Endothelial cell of umbilical vein (primary cell): ENCODE data around the gene PRR16. TPM values are rescaled to one million over a fixed set of nuclear protein-coding genes. Genes with fewer than 3 reads are reported as not detected.

Experiments used
- BruUV-seq: library from RNA; stranded (reverse); fragments of 400-500 nt; replicated peaks from 2 replicates; lab custom pipeline; 2021; lab: Mats Ljungman, UMichigan
- CTCF ChIA-PET: fragments of 300-600, 350-600 bp; sonication (Branson Sonifier 250); formaldehyde crosslinking; loops from one replicate; lab custom pipeline; 2021; ENCODE audit warnings: antibody characterized with exemption, inconsistent platforms; lab: Charles Lee
- POLR2A ChIA-PET: fragments of 300-600, 350-600 bp; sonication (Branson Sonifier 250); formaldehyde crosslinking; loops from one replicate; lab custom pipeline; 2021; ENCODE audit warnings: antibody characterized with exemption, inconsistent platforms; lab: Charles Lee
- DNase-seq: peaks from one replicate; pipeline ENCODE4 v3.0.0-alpha.2; 2011; ENCODE audit warnings: low read depth, low spot score
- FAIRE-seq: peaks from 2 replicates; lab custom pipeline; 2011; peaks lifted over from hg19 to GRCh38; lab: Jason Lieb, UNC
- H2AFZ ChIP-seq: 2 replicates; pipeline ENCODE4 v1.6.0; 2012; ENCODE audit warnings: low read depth, low read length, control low read depth, inconsistent platforms
- H3K27ac ChIP-seq: 2 replicates; pipeline ENCODE4 v1.5.1; 2011; ENCODE audit warnings: low read depth, mild to moderate bottlenecking, control low read depth, low read length, moderate library complexity; ENCODE audit not compliant: insufficient read depth
- H3K27me3 ChIP-seq, 2 experiments: 2 replicates each; pipeline versions ENCODE4 v1.6.0 to v1.6.1; 2011; ENCODE audit warnings: low read length in 2 of 2, mixed read lengths in 1 of 2; ENCODE audit not compliant: control insufficient read depth in 2 of 2, insufficient read depth in 2 of 2
- H3K36me3 ChIP-seq, 2 experiments: 2 replicates in 1 of 2; 3 replicates in 1 of 2; pipeline ENCODE4 v1.5.1; 2011; ENCODE audit warnings: low read length in 2 of 2, mild to moderate bottlenecking in 1 of 2, moderate library complexity in 1 of 2; ENCODE audit not compliant: control insufficient read depth in 2 of 2, insufficient read depth in 2 of 2; ENCODE audit errors: extremely low read depth in 1 of 2
- H3K4me1 ChIP-seq: 3 replicates; pipeline ENCODE4 v1.5.1; 2011; ENCODE audit warnings: mild to moderate bottlenecking, low read length; ENCODE audit not compliant: control insufficient read depth, insufficient read depth; ENCODE audit errors: extremely low read depth
- H3K4me2 ChIP-seq: 2 replicates; pipeline ENCODE4 v1.6.1; 2011; ENCODE audit warnings: low read length, control low read depth, mixed read lengths; ENCODE audit not compliant: insufficient read depth
- H3K4me3 ChIP-seq, 3 experiments: fragments of 200-600 bp in 1 of 3; sonication (generic), shearing (Covaris generic) in 1 of 3; replicated peaks in 1 of 3; 2 replicates each; pipeline ENCODE4 v1.5.1; 2011 to 2016; ENCODE audit warnings: control low read depth in 3 of 3, low read length in 3 of 3, mild to moderate bottlenecking in 2 of 3, inconsistent platforms in 1 of 3, low read depth in 1 of 3, moderate library complexity in 1 of 3; ENCODE audit not compliant: insufficient read depth in 1 of 3
- H3K79me2 ChIP-seq: 2 replicates; pipeline ENCODE4 v1.6.0; 2012; ENCODE audit warnings: low read length, inconsistent platforms; ENCODE audit not compliant: control insufficient read depth, insufficient read depth
- H3K9ac ChIP-seq: replicated peaks from 2 replicates; pipeline ENCODE3; 2011; ENCODE audit warnings: low read length, control low read depth; ENCODE audit not compliant: insufficient read depth; ENCODE audit errors: extremely low read depth
- H3K9me1 ChIP-seq: replicated peaks from 3 replicates; pipeline ENCODE4 v1.6.0; 2011; ENCODE audit warnings: mild to moderate bottlenecking, low read length; ENCODE audit not compliant: control insufficient read depth, insufficient read depth; ENCODE audit errors: extremely low read depth
- H3K9me3 ChIP-seq: replicated peaks from 2 replicates; pipeline ENCODE4 v1.5.1; 2012; ENCODE audit warnings: low read length, inconsistent platforms; ENCODE audit not compliant: control insufficient read depth, insufficient read depth
- H4K20me1 ChIP-seq: replicated peaks from 2 replicates; pipeline ENCODE3; 2011; ENCODE audit warnings: mild to moderate bottlenecking, low read length; ENCODE audit not compliant: control insufficient read depth, insufficient read depth; ENCODE audit errors: extremely low read depth
- EZH2 ChIP-seq: IDR thresholded peaks from 2 replicates; pipeline ENCODE4 v1.6.1; 2012; ENCODE audit warnings: borderline replicate concordance, low read depth, mild to moderate bottlenecking, moderate library complexity, low read length, inconsistent platforms; ENCODE audit not compliant: severe bottlenecking
- FOS ChIP-seq: IDR thresholded peaks from 2 replicates; pipeline ENCODE4 v1.6.1; 2011; ENCODE audit warnings: mild to moderate bottlenecking, low read length, moderate library complexity, borderline replicate concordance; ENCODE audit not compliant: insufficient read depth
- GATA2 ChIP-seq: IDR thresholded peaks from 2 replicates; pipeline ENCODE4 v1.7.0; 2011; ENCODE audit warnings: low read depth, mild to moderate bottlenecking, moderate library complexity, mixed read lengths, low read length; ENCODE audit not compliant: insufficient read length, insufficient read depth
- JUN ChIP-seq: IDR thresholded peaks from 2 replicates; pipeline ENCODE4 v1.6.1; 2011; ENCODE audit warnings: borderline replicate concordance, low read depth; ENCODE audit not compliant: insufficient read length, insufficient read depth
- MYC ChIP-seq: IDR thresholded peaks from one replicate; pipeline ENCODE4 v1.6.1; 2011; ENCODE audit warnings: mild to moderate bottlenecking, low read depth, low read length
- POLR2A ChIP-seq: IDR thresholded peaks from 2 replicates; pipeline ENCODE4 v1.6.1; 2012; ENCODE audit warnings: low read depth, mild to moderate bottlenecking, control low read depth, low read length
- POLR2AphosphoS5 ChIP-seq: IDR thresholded peaks from 2 replicates; pipeline ENCODE4 v1.6.1; 2012; ENCODE audit warnings: low read depth, mild to moderate bottlenecking, control low read depth, low read length, moderate library complexity; ENCODE audit not compliant: insufficient read depth
- dilution Hi-C: fragments of 300-500 bp; cut with MboI; formaldehyde crosslinking; loops from one replicate; pipeline ENCODE4 v1.15.0; 2019; ENCODE audit warnings: low sequenced_read_pairs; ENCODE audit not compliant: extremely low pct_ligation_motif_present
- intact Hi-C: fragments of 100-400 bp; cut with micrococcal nuclease; formaldehyde crosslinking; loops from one replicate; pipeline ENCODE4 v1.10.0; 2022
- polyA plus RNA-seq, 4 experiments: library from polyadenylated mRNA; depleted of rRNA in 3 of 4; stranded (reverse) in 3 of 4; unstranded in 1 of 4; fragments of >200 nt; gene quantifications; 2 replicates each; pipeline versions ENCODE4 v1.2.1 to v1.2.3, GENCODE V29; 2011 to 2012; ENCODE audit warnings: missing spikeins in 1 of 4
- total RNA-seq: library from RNA; stranded (reverse); gene quantifications from 2 replicates; pipeline ENCODE4 v1.2.3, GENCODE V29; 2021
- TF ChIP-seq, protein P1 (sequence below), 2 donors: IDR thresholded peaks; 1 replicate in 1 of 2; 2 replicates in 1 of 2; pipeline ENCODE4 v1.5.1; 2011; ENCODE audit warnings: low read length in 2 of 2, mild to moderate bottlenecking in 2 of 2, moderate library complexity in 2 of 2, control low read depth in 1 of 2, inconsistent platforms in 1 of 2, low read depth in 1 of 2; ENCODE audit not compliant: insufficient read depth in 1 of 2; ENCODE audit errors: extremely low read depth in 1 of 2
- TF ChIP-seq, protein P2 (sequence below): IDR thresholded peaks from 2 replicates; pipeline ENCODE4 v1.6.1; 2011; ENCODE audit not compliant: insufficient read depth, insufficient read length

PRR16 gene
- total and polyA plus RNA-seq, 2 donors (not counting 3 experiments of a cell fraction or from before 2014, with no cell fraction given) = 0.91 to 1.2 TPM

DNA sequence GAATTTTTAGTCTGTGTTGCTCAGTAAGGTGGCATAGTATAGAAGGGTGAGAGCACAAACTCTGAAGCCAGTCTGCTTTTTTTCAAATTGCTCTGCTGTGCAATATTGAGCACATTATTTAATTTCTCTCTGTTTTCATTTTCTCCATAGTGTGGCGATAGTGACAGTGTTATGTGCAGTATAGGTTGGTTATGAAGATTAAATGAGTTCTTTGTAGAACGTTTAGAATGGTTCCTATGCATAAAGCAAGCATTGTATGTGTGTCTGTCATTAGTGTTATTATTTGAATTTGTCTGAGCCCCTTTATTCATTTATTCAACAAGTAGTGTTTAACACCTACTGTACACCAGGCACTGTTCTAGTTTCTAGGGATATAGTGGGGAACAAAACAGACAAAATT, 9.2 kb downstream of the PRR16 start:
- H3K36me3 ChIP-seq = no peaks in the 10 kb centered on the region
- BruUV-seq = no TSS peak
- CTCF ChIA-PET = interaction anchor here (0.6 to 2.6 kb wide), 3 partner anchors 10 to 1476 kb away, joined by 3 to 11 read pairs (median 3); no protein-coding TSS in a partner anchor
- no peaks in the 10 kb centered on the region for H3K9me1 ChIP-seq
- no peak for TF ChIP-seq GATA2
- no peak for TF ChIP-seq MYC
- TF ChIP-seq JUN = no peak
- TF ChIP-seq, protein P1, sequence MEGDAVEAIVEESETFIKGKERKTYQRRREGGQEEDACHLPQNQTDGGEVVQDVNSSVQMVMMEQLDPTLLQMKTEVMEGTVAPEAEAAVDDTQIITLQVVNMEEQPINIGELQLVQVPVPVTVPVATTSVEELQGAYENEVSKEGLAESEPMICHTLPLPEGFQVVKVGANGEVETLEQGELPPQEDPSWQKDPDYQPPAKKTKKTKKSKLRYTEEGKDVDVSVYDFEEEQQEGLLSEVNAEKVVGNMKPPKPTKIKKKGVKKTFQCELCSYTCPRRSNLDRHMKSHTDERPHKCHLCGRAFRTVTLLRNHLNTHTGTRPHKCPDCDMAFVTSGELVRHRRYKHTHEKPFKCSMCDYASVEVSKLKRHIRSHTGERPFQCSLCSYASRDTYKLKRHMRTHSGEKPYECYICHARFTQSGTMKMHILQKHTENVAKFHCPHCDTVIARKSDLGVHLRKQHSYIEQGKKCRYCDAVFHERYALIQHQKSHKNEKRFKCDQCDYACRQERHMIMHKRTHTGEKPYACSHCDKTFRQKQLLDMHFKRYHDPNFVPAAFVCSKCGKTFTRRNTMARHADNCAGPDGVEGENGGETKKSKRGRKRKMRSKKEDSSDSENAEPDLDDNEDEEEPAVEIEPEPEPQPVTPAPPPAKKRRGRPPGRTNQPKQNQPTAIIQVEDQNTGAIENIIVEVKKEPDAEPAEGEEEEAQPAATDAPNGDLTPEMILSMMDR (IDR thresholded peaks at IDR 0.05; ENCODE audit: extremely low read depth in 1 of 2, insufficient read depth in 1 of 2, low read depth in 1 of 2, low read length in 2 of 2) = no peak
- TF ChIP-seq POLR2AphosphoS5 = no peak
- no peak for TF ChIP-seq FOS
- TF ChIP-seq EZH2 = no peak
- TF ChIP-seq, protein P2, sequence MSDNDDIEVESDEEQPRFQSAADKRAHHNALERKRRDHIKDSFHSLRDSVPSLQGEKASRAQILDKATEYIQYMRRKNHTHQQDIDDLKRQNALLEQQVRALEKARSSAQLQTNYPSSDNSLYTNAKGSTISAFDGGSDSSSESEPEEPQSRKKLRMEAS = no peak
- no peak for TF ChIP-seq POLR2A
- H3K27me3 ChIP-seq = peaks cover 1 to 6% of the 10 kb centered on the region in 2 experiments
- POLR2A ChIA-PET = no interaction called here
- H3K9me3 ChIP-seq = no peaks in the 10 kb centered on the region
- DNase-seq (no peak), FAIRE-seq (no peak)
- H4K20me1 ChIP-seq = no peaks in the 10 kb centered on the region
- H3K27ac ChIP-seq = no peak overlapping the region
- no peaks in the 10 kb centered on the region for H3K79me2 ChIP-seq
- dilution Hi-C loops = no loop called here
- no peak overlapping the region for H2AFZ ChIP-seq
- H3K9ac ChIP-seq = no peak overlapping the region
- H3K4me2 ChIP-seq = no peak overlapping the region
- H3K4me1 ChIP-seq = no peaks in the 10 kb centered on the region
- H3K4me3 ChIP-seq = no peak overlapping the region
- intact Hi-C loops = no loop called here
